GM20000 (cell line): ENCODE data around the gene PGBD4.
"Not testable (repeated sequence)": the region's sequence is repeated elsewhere in the genome, so short reads cannot be mapped to it uniquely, and the experiment has no call there.

Experiments used
- DNase-seq: peaks from one replicate; pipeline ENCODE4 v3.0.0; 2012; ENCODE audit warnings: low spot score
- CTCF ChIP-seq: IDR thresholded peaks from 2 replicates; pipeline ENCODE4 v1.5.1; 2012; ENCODE audit warnings: mild to moderate bottlenecking, control low read depth; ENCODE audit errors: extremely low read depth, missing control alignments

PGBD4 gene

GRCh38 chr15:34111488-34111887 lies 9.6 kb downstream of the PGBD4 start:
- TF ChIP-seq CTCF: no peak
- no peak for DNase-seq

- DNase-seq: no peak
- no peak for TF ChIP-seq CTCF
Measured at GRCh38 chr15:34114215-34114614, 12.3 kb downstream of the PGBD4 start.

- no peak for TF ChIP-seq CTCF
Measured at GRCh38 chr15:34114739-34115138, 12.9 kb downstream of the PGBD4 start.

GRCh38 chr15:34116620-34117019 lies 14.7 kb downstream of the PGBD4 start:
- DNase-seq: no peak
- no peak for TF ChIP-seq CTCF

More at GRCh38 chr15:34114739-34115138, 12.9 kb downstream of the PGBD4 start:
- no peak for DNase-seq

GRCh38 chr15:34119291-34119690 lies 17.4 kb downstream of the PGBD4 start:
- TF ChIP-seq CTCF: no peak
- no peak for DNase-seq

- not testable (repeated sequence) for DNase-seq
Measured at GRCh38 chr15:34120420-34120819, 18.5 kb downstream of the PGBD4 start.

GRCh38 chr15:34121786-34122185 lies 19.9 kb downstream of the PGBD4 start:
- not testable (repeated sequence) for DNase-seq

GRCh38 chr15:34122771-34123183 lies 20.9 kb downstream of the PGBD4 start:
- TF ChIP-seq CTCF: no peak
- DNase-seq: peak; percentile 19

GRCh38 chr15:34124651-34125050 lies 22.8 kb downstream of the PGBD4 start:
- no peak for TF ChIP-seq CTCF
- no peak for DNase-seq
